K562 (cell line): ENCODE measurements around the gene KCP. TPM values are rescaled to one million over a fixed set of nuclear protein-coding genes. Genes with fewer than 3 reads are reported as not detected.

ENCODE experiments used
- BACH1 ChIP-seq: fragments of 200-800 bp; sonication (Bioruptor generic); IDR thresholded peaks from 2 replicates; pipeline ENCODE4 v1.6.1; 2016; ENCODE audit warnings: missing genetic modification characterization, missing compliant biosample characterization
- BDP1 ChIP-seq: IDR thresholded peaks from 3 replicates; pipeline ENCODE4 v1.6.1; 2011; ENCODE audit not compliant: insufficient read length, insufficient read depth
- CAMTA2 ChIP-seq: fragments of 250-450 bp; sonication (Bioruptor Pico); conservative IDR thresholded peaks from 2 replicates; pipeline ENCODE4 v1.5.1; 2022
- CBFA2T2 ChIP-seq: fragments of 450-650 bp; conservative IDR thresholded peaks from 2 replicates; pipeline ENCODE4 v1.6.1; 2017; ENCODE audit warnings: mild to moderate bottlenecking
- CBFB ChIP-seq: sonication (generic); formaldehyde crosslinking; IDR thresholded peaks from 2 replicates; pipeline ENCODE4 v1.4.0; 2020; ENCODE audit warnings: mild to moderate bottlenecking, missing genetic modification reagents
- HDAC2 ChIP-seq: fragments of 450-650 bp; IDR thresholded peaks from 2 replicates; pipeline ENCODE4 v1.6.1; 2016; ENCODE audit warnings: mild to moderate bottlenecking
- HDAC8 ChIP-seq: fragments of 450-650 bp; IDR thresholded peaks from 2 replicates; pipeline ENCODE4 v1.6.1; 2016; ENCODE audit warnings: mild to moderate bottlenecking, missing genetic modification characterization, moderate library complexity, missing compliant biosample characterization
- HMG20B ChIP-seq: fragments of 250-450 bp; sonication (Bioruptor Pico); IDR thresholded peaks from 2 replicates; pipeline ENCODE4 v1.5.0; 2021; ENCODE audit warnings: mild to moderate bottlenecking
- MCM3 ChIP-seq: fragments of 450-650 bp; IDR thresholded peaks from 2 replicates; pipeline ENCODE4 v1.6.1; 2016
- POLR3G ChIP-seq: IDR thresholded peaks from 2 replicates; pipeline ENCODE4 v1.6.1; 2011; ENCODE audit not compliant: insufficient read length, insufficient replicate concordance; ENCODE audit errors: extremely low read depth
- SRSF9 ChIP-seq: fragments of 200-400 bp; formaldehyde crosslinking; IDR thresholded peaks from 2 replicates; pipeline ENCODE4 v1.6.1; 2017; ENCODE audit warnings: low read depth, low read length, borderline replicate concordance
- TCF7 ChIP-seq: sonication (generic); IDR thresholded peaks from 2 replicates; pipeline ENCODE4 v1.6.1; 2016; ENCODE audit warnings: antibody characterized with exemption, borderline replicate concordance
- TOE1 ChIP-seq, 2 experiments: fragments of 450-650 bp in 1 of 2; sonication (generic) in 1 of 2; formaldehyde crosslinking in 1 of 2; IDR thresholded peaks; 2 replicates each; pipeline versions ENCODE4 v1.7.1 to v1.8.0; 2016 to 2022; ENCODE audit warnings: borderline replicate concordance in 2 of 2, mild to moderate bottlenecking in 2 of 2, antibody characterized with exemption in 1 of 2, inconsistent platforms in 1 of 2, low read depth in 1 of 2, missing genetic modification reagents in 1 of 2, moderate library complexity in 1 of 2
- ZKSCAN8 ChIP-seq: fragments of 200-800 bp; sonication (Bioruptor generic); IDR thresholded peaks from 2 replicates; pipeline ENCODE4 v1.6.1; 2016; ENCODE audit warnings: missing genetic modification characterization, missing compliant biosample characterization
- ZNF586 ChIP-seq: fragments of 450-650 bp; formaldehyde crosslinking; conservative IDR thresholded peaks from 2 replicates; pipeline ENCODE4 v1.4.0; 2020; ENCODE audit warnings: mild to moderate bottlenecking, moderate library complexity
- ZNF766 ChIP-seq: fragments of 200-800 bp; sonication (Bioruptor generic); conservative IDR thresholded peaks from 2 replicates; pipeline ENCODE4 v1.6.1; 2016; ENCODE audit warnings: missing genetic modification characterization, missing compliant biosample characterization
- polyA plus RNA-seq, 8 experiments: library from polyadenylated mRNA; depleted of rRNA in 4 of 8; stranded (reverse) in 5 of 8; unstranded in 3 of 8; fragments of >200 nt; fragmentation: Nextera tagmentation in 2 of 8; fragmentation: Illumina TruSeq in 1 of 8; extraction: Ambion mirVana in 2 of 8; extraction: Trizol in 1 of 8; gene quantifications; 2 replicates each; pipeline versions ENCODE4 v1.2.1 to v1.2.3, GENCODE V29; 2011 to 2014; ENCODE audit warnings: inconsistent platforms in 1 of 8, missing spikeins in 1 of 8
- total RNA-seq, 7 experiments: library from RNA; depleted of rRNA in 6 of 7; stranded (reverse); fragments of >200 nt in 6 of 7; fragmentation: Illumina TruSeq in 2 of 7; extraction: Trizol in 2 of 7; gene quantifications; 2 replicates each; pipeline versions ENCODE4 v1.2.1 to v1.2.3, GENCODE V29; 2011 to 2021; ENCODE audit warnings: low replicate concordance in 1 of 7
- TF ChIP-seq, protein P1 (sequence below): sonication (generic); formaldehyde crosslinking; IDR thresholded peaks from 2 replicates; pipeline ENCODE4 v1.9.0; 2022; ENCODE audit warnings: mild to moderate bottlenecking, missing genetic modification reagents
- TF ChIP-seq, protein P2 (sequence below), 3 experiments: IDR thresholded peaks in 2 of 3; conservative IDR thresholded peaks in 1 of 3; 2 replicates each; pipeline ENCODE4 v1.5.1; 2011 to 2012; ENCODE audit warnings: low read length in 3 of 3, mild to moderate bottlenecking in 3 of 3, control low read depth in 2 of 3, improper control_type of control experiment in 1 of 3, inconsistent platforms in 1 of 3, low read depth in 1 of 3, mixed read lengths in 1 of 3, moderate library complexity in 1 of 3; ENCODE audit not compliant: insufficient read depth in 2 of 3
- TF ChIP-seq, protein P3 (sequence below): fragments of 450-650 bp; IDR thresholded peaks from one replicate; pipeline ENCODE4 v1.6.1; 2018; ENCODE audit warnings: mild to moderate bottlenecking, moderate library complexity; ENCODE audit not compliant: partially characterized antibody
- TF ChIP-seq, protein P4 (sequence below): sonication (generic); formaldehyde crosslinking; IDR thresholded peaks from 2 replicates; pipeline ENCODE4 v1.9.0; 2022; ENCODE audit warnings: mild to moderate bottlenecking, missing genetic modification reagents
- TF ChIP-seq, protein P5 (sequence below): IDR thresholded peaks from 2 replicates; pipeline ENCODE4 v1.6.1; 2014; ENCODE audit warnings: antibody characterized with exemption

KCP gene
- total and polyA plus RNA-seq, 9 of the 15 experiments (the other 6 are each of a cell fraction or from before 2014, with no cell fraction given) = 0.06 to 0.17 (median 0.12) TPM; not detected in 3

DNA sequence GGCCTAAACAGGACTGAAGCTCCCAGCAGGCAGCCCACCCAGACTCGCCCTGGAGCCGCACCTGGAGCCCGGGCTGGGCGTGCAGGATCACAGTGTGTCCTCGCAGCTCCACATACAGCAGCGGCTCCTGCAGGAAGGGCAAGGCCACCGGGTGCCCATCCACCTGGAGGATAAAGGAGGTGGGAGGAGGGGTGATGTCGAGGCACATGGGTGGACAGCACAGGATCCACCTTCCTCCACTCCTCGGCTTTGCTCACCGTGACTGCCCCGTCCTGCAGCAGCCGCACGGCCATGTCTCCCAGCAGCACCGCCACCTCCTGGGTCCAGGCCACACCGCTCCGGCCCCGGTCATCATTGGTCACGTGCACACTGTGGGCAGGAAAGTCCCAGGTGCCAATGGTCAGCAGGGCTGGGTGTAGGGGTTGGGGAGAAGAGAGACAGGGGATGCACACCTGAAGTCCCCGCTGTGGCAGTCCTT is 31.0 kb downstream of the KCP start (continued):
- TF ChIP-seq, protein P1, sequence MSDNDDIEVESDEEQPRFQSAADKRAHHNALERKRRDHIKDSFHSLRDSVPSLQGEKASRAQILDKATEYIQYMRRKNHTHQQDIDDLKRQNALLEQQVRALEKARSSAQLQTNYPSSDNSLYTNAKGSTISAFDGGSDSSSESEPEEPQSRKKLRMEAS (CRISPR knock-in tag) = no peak; the same call in 1 of the 2 replicates
- TF ChIP-seq ZNF586 (CRISPR knock-in tag) (no peak), BDP1 (no peak), CBFB (CRISPR knock-in tag) (no peak), HDAC2 (no peak), POLR3G (no peak), BACH1 (tag) (no peak), CBFA2T2 (0 out of 2 replicates have a peak, but pooled peaks have one; percentile 7), CAMTA2 (CRISPR knock-in tag) (no peak), TCF7 (no peak), HMG20B (CRISPR knock-in tag) (no peak), TOE1 (IDR thresholded peaks at IDR 0.05; ENCODE audit: borderline replicate concordance) (peak; percentile 67; the same call in 1 of the 2 replicates), TOE1 (CRISPR knock-in tag; IDR thresholded peaks at IDR 0.05; ENCODE audit: borderline replicate concordance, low read depth) (no peak), ZKSCAN8 (CRISPR knock-in tag) (no peak), MCM3 (0 out of 2 replicates have a peak, but pooled peaks have one; percentile 16), ZNF766 (no peak), HDAC8 (tag) (no peak), SRSF9 (no peak)
- TF ChIP-seq, protein P2, sequence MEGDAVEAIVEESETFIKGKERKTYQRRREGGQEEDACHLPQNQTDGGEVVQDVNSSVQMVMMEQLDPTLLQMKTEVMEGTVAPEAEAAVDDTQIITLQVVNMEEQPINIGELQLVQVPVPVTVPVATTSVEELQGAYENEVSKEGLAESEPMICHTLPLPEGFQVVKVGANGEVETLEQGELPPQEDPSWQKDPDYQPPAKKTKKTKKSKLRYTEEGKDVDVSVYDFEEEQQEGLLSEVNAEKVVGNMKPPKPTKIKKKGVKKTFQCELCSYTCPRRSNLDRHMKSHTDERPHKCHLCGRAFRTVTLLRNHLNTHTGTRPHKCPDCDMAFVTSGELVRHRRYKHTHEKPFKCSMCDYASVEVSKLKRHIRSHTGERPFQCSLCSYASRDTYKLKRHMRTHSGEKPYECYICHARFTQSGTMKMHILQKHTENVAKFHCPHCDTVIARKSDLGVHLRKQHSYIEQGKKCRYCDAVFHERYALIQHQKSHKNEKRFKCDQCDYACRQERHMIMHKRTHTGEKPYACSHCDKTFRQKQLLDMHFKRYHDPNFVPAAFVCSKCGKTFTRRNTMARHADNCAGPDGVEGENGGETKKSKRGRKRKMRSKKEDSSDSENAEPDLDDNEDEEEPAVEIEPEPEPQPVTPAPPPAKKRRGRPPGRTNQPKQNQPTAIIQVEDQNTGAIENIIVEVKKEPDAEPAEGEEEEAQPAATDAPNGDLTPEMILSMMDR (IDR thresholded peaks at IDR 0.05 in 2 of 3, conservative IDR thresholded peaks at IDR 0.05 in 1 of 3; ENCODE audit: insufficient read depth in 2 of 3, low read depth in 1 of 3, low read length in 3 of 3) = 0 out of 6 replicates have a peak, but pooled peaks of 1 of the 3 experiments have one; percentile 13
- TF ChIP-seq, protein P3, sequence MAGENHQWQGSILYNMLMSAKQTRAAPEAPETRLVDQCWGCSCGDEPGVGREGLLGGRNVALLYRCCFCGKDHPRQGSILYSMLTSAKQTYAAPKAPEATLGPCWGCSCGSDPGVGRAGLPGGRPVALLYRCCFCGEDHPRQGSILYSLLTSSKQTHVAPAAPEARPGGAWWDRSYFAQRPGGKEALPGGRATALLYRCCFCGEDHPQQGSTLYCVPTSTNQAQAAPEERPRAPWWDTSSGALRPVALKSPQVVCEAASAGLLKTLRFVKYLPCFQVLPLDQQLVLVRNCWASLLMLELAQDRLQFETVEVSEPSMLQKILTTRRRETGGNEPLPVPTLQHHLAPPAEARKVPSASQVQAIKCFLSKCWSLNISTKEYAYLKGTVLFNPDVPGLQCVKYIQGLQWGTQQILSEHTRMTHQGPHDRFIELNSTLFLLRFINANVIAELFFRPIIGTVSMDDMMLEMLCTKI = no peak
- TF ChIP-seq, protein P4, sequence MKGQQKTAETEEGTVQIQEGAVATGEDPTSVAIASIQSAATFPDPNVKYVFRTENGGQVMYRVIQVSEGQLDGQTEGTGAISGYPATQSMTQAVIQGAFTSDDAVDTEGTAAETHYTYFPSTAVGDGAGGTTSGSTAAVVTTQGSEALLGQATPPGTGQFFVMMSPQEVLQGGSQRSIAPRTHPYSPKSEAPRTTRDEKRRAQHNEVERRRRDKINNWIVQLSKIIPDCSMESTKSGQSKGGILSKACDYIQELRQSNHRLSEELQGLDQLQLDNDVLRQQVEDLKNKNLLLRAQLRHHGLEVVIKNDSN (CRISPR knock-in tag) = peak; percentile 71
- TF ChIP-seq, protein P5, sequence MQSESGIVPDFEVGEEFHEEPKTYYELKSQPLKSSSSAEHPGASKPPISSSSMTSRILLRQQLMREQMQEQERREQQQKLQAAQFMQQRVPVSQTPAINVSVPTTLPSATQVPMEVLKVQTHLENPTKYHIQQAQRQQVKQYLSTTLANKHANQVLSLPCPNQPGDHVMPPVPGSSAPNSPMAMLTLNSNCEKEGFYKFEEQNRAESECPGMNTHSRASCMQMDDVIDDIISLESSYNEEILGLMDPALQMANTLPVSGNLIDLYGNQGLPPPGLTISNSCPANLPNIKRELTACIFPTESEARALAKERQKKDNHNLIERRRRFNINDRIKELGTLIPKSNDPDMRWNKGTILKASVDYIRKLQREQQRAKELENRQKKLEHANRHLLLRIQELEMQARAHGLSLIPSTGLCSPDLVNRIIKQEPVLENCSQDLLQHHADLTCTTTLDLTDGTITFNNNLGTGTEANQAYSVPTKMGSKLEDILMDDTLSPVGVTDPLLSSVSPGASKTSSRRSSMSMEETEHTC = 0 out of 2 replicates have a peak, but pooled peaks have one; percentile 11
